HepG2 (cell line): ENCODE measurements around the gene C5orf15. TPM values are rescaled to one million over a fixed set of nuclear protein-coding genes. Genes with fewer than 3 reads are reported as not detected.

Experiments
- CEBPZ ChIP-seq: IDR thresholded peaks from 2 replicates; pipeline ENCODE4 v1.6.1; 2012; ENCODE audit warnings: low read length, improper control_type of control experiment
- KMT2B ChIP-seq: IDR thresholded peaks from 2 replicates; pipeline ENCODE4 v1.6.1; 2016; ENCODE audit warnings: missing genetic modification reagents, missing compliant biosample characterization
- MNT ChIP-seq: fragments of 450-650 bp; IDR thresholded peaks from 2 replicates; pipeline ENCODE4 v1.6.1; 2016
- RCOR2 ChIP-seq: IDR thresholded peaks from 2 replicates; pipeline ENCODE4 v1.6.1; 2016; ENCODE audit warnings: missing biosample characterization, missing genetic modification reagents
- RELA ChIP-seq: sonication (generic); formaldehyde crosslinking; IDR thresholded peaks from 2 replicates; pipeline ENCODE4 v1.4.0; 2020; ENCODE audit warnings: missing genetic modification reagents
- RERE ChIP-seq: IDR thresholded peaks from 2 replicates; pipeline ENCODE4 v1.6.1; 2016; ENCODE audit warnings: low read depth, missing genetic modification reagents, missing compliant biosample characterization
- SALL1 ChIP-seq: sonication (generic); formaldehyde crosslinking; IDR thresholded peaks from 2 replicates; pipeline ENCODE4 v1.8.0; 2022; ENCODE audit warnings: mild to moderate bottlenecking, missing genetic modification reagents
- ZBED4 ChIP-seq: sonication (generic); formaldehyde crosslinking; IDR thresholded peaks from 2 replicates; pipeline ENCODE4 v1.4.0; 2020; ENCODE audit warnings: missing genetic modification reagents, borderline replicate concordance
- ZNF556 ChIP-seq: sonication (generic); formaldehyde crosslinking; IDR thresholded peaks from 2 replicates; pipeline ENCODE4 v1.4.0; 2020; ENCODE audit warnings: mild to moderate bottlenecking, missing genetic modification reagents, borderline replicate concordance
- ZNF607 ChIP-seq: sonication (generic); formaldehyde crosslinking; IDR thresholded peaks from 2 replicates; pipeline ENCODE4 v1.5.1; 2020; ENCODE audit warnings: missing genetic modification reagents, mild to moderate bottlenecking, borderline replicate concordance
- polyA plus RNA-seq, 8 experiments: library from polyadenylated mRNA; depleted of rRNA in 3 of 8; stranded (reverse) in 7 of 8; unstranded in 1 of 8; fragments of >200 nt; fragmentation: Illumina TruSeq in 4 of 8; extraction: Trizol in 4 of 8; gene quantifications; 2 replicates each; pipeline versions ENCODE4 v1.2.1 to v1.2.3, GENCODE V29; 2011 to 2016; ENCODE audit warnings: low read depth in 4 of 8, missing spikeins in 1 of 8, mixed read lengths in 1 of 8; ENCODE audit not compliant: insufficient read depth in 1 of 8
- total RNA-seq, 5 experiments: library from RNA; depleted of rRNA; stranded (reverse); fragments of >200 nt; fragmentation: Illumina TruSeq; extraction: Trizol; gene quantifications; 2 replicates each; pipeline ENCODE4 v1.2.3, GENCODE V29; 2016; ENCODE audit warnings: low read depth in 1 of 5

C5orf15 gene
- total and polyA plus RNA-seq, 2 of the 13 experiments (the other 11 are each of a cell fraction or from before 2014, with no cell fraction given): 58.5 to 82.7 TPM

GRCh38 chr5:134004626-134005416 lies 36.4 kb upstream of the C5orf15 start, which contains the start of gene VDAC1 (continued):
- no peak for TF ChIP-seq CEBPZ
- TF ChIP-seq RERE: 0 out of 2 replicates have a peak, but pooled peaks have one; percentile 14
- no peak for TF ChIP-seq ZNF556 (CRISPR knock-in tag)
- no peak for TF ChIP-seq RELA (CRISPR knock-in tag)
- peak; percentile 82 for TF ChIP-seq ZNF607 (CRISPR knock-in tag)
- TF ChIP-seq KMT2B (CRISPR knock-in tag): peak; percentile 70
- TF ChIP-seq RCOR2 (CRISPR knock-in tag): no peak
- TF ChIP-seq MNT: no peak
- peak; percentile 50 for TF ChIP-seq SALL1 (CRISPR knock-in tag)
- peak; percentile 94; the same call in 1 of the 2 replicates for TF ChIP-seq ZBED4 (CRISPR knock-in tag)
